ENCODE results near the gene GNAS.

The GNAS gene

DNA sequence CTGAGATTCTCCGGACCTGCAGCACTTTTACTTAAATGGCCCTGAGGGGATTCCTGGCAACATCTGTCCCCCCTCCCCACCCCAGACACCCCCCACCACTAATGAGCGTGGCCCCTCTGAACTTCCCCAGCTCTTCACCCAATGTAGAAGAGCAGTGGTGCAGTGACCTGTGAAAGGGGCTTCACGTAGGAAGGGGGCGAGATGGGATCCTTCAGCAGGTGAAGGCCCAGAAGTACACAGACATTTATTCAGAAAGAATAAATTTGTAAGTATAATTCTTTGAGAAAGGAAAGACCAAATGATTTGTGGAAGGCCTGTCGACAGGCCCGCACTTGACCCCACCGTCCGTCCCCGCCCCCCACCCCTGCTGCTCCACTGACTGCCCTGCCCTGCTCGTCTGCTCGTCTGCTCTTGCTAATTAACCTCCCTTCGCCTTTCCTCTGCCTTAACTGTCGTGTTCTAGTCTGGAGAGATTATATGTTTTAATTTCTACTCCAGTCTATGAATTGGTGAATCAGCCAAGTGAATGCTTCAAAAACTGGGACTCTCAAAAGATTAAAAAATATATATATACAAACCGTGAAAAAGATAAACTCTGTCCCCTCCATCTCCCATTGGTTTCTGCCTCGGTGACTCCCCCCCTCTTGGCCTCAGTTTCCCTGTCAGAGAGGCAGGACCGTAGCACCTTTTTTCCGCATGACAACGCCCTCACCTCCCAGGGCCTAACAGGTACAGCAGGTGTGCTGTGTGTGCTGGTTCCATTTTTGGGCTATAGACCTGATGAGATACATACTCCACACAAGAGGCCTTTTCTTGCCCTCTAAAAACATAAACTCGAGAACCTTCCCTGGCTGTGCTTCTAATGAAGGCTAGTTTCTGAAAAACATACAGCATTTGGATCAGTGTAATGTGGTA is 49.2 kb downstream of the GNAS start:
- DNase-seq, result no peak

GRCh38 chr20:58903614-58904013 is 51.1 kb downstream of the GNAS start:
- DNase-seq, result no peak

DNA sequence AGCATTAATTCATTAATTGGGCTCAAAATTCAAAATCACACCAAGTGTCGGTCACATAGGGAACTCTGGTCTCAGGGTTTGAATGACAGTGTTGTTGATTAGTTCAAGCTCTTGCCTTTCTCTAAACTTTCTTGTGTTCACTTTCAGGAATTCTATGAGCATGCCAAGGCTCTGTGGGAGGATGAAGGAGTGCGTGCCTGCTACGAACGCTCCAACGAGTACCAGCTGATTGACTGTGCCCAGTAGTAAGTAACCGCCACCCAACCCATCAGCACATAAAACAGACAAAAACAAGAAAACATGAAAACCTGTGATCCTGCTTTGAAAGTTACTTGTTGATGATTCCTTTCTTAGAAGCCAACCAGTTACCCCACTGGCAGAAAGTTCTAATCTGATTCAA is 52.7 kb downstream of the GNAS start:
- DNase-seq, result no peak

- DNase-seq, result no peak
These were observed 53.6 kb downstream of the GNAS start for GRCh38 chr20:58906111-58906510.

DNA sequence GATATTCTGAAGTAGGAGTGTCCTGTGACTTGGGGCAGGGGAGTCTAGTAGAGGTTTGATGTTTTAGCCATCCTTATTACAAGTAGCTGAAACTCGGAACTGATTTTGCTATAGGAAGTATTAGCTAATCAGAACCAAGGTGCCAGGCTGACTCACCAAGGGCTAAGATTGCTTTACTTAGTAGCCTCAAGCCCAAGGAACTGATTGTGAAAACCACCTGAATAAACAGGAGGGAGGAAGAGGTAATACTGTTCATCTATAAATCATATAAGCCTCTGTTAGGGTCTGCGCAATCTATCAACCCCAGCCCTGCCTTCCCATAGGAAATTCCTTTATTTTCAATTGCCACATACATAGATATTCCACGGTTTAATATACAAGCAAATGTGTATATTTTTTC is 54.4 kb downstream of the GNAS start:
- DNase-seq, result no peak

- DNase-seq, result peak; percentile 85
These were observed 55.0 kb downstream of the GNAS start for GRCh38 chr20:58907320-58908137.

GRCh38 chr20:58908221-58908620 is 55.7 kb downstream of the GNAS start:
- no peak for DNase-seq

DNA sequence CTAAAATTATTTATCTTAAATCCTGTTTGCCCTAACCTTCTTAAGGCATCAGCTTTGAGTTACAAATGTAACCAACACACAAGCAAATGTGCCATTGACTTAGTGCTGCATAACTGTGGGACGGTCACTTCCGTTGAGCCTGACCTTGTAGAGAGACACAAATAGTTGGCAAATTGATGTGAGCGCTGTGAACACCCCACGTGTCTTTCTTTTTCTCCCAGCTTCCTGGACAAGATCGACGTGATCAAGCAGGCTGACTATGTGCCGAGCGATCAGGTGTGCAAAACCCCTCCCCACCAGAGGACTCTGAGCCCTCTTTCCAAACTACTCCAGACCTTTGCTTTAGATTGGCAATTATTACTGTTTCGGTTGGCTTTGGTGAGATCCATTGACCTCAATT is 56.4 kb downstream of the GNAS start:
- DNase-seq, result no peak

DNA sequence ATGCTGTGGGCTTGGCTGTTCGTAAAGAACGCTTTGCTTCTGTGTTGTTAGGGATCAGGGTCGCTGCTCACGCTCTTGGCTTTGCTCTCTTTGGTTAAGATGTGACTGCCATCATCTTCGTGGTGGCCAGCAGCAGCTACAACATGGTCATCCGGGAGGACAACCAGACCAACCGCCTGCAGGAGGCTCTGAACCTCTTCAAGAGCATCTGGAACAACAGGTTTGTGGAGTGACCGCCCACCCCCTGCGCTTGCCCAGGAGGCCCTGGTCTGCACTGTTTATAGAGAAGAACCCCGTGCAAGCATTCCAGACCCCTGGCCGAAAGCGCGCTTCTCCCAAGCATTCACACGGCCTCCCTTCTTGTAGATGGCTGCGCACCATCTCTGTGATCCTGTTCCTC is 57.1 kb downstream of the GNAS start:
- no peak for DNase-seq

GRCh38 chr20:58910473-58910872 is 58.0 kb downstream of the GNAS start:
- DNase-seq, result no peak

- no peak for DNase-seq
These were observed 58.8 kb downstream of the GNAS start for GRCh38 chr20:58911309-58911708.

DNA sequence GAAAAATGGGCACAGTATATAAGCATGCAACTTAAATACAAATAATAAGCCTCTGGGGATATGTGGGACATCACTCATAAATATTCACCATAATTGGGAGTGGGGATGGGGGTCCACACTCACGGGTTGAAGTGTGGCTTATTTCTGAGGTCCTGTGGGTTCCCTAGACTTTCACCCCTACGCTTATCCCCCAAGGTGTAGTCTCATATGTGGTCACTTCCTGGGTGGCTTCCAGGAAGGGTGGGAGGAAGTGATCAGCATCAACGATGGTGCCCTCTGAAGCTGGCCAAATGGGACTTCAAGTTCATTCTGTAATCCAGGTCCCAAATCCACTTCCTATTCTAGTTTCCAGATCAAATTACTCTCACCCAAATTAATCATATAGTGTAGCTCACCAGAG is 59.5 kb downstream of the GNAS start:
- DNase-seq, result no peak

GRCh38 chr20:58913079-58913478 is 60.6 kb downstream of the GNAS start:
- no peak for DNase-seq

- DNase-seq, result no peak
These were observed 66.1 kb downstream of the GNAS start for GRCh38 chr20:58918621-58919020.

- no peak for DNase-seq
These were observed 69.0 kb downstream of the GNAS start for GRCh38 chr20:58921564-58921963.

- no peak for DNase-seq
These were observed 69.5 kb downstream of the GNAS start for GRCh38 chr20:58922036-58922435.

- DNase-seq, result no peak
These were observed 70.7 kb downstream of the GNAS start for GRCh38 chr20:58923117-58923712.

GRCh38 chr20:58926802-58927489 is 74.4 kb downstream of the GNAS start:
- DNase-seq, result no peak

GRCh38 chr20:58927490-58928061 is 75.1 kb downstream of the GNAS start:
- no peak for DNase-seq

DNA sequence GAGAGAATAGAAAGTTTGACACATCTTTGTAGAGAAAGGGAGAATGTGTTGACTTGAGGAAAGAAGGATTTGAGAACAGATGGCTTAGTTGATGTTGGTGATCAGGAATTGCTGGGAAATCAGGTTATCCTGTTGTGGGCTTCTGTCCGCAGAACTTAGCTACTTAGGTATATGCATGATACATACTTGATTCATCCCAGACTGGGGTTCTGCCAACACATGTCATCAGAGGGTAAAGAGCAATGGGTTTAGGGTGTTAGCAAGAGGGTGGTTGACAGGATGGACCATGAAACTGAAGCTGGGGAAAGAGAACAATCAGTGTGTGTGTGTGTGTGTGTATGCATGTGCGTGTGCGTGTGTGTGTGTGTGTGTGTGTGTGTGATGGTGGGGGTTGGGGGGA is 78.0 kb downstream of the GNAS start:
- no peak for DNase-seq

GRCh38 chr20:58932170-58932569 is 79.7 kb downstream of the GNAS start:
- DNase-seq, result no peak

GRCh38 chr20:58938078-58938477 is 85.6 kb downstream of the GNAS start:
- DNase-seq, result no peak

DNA sequence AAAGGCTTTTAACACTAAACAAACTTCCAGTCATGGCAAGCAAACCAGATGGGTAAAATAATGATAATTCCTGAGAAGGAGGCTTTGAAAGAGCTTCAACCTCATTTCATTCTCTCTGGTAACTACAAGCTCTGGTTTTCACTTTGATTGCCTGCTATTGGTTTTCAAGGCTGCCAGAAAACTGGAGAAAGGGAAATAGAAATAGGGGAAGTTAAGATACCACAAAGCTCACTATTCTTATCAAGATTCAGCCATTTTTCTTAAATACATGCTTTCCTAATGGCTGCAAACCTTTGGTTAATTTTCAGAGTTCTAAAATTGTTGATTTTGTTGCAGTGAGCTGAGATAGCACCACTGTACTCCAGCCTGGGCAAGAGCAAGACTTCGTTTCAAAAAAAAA is 86.0 kb downstream of the GNAS start:
- no peak for DNase-seq

All from KG1 (cell line).